Astrocyte (in vitro differentiated cells and primary cell): ENCODE measurements around the gene IRAK1. TPM values are rescaled to one million over a fixed set of nuclear protein-coding genes. Genes with fewer than 3 reads are reported as not detected.

ENCODE experiments used
- DNase-seq: peaks from one replicate; pipeline ENCODE4 v3.0.0-alpha.2; 2010; ENCODE audit warnings: low read depth
- FAIRE-seq: peaks from 2 replicates; lab custom pipeline; 2011; peaks lifted over from hg19 to GRCh38; lab: Jason Lieb, UNC
- H2AFZ ChIP-seq: 2 replicates; pipeline ENCODE4 v1.6.0; 2012; ENCODE audit warnings: low read depth, low read length, inconsistent platforms
- H3K27ac ChIP-seq: 2 replicates; pipeline ENCODE4 v1.5.1; 2011; ENCODE audit warnings: low read depth, low read length, inconsistent platforms
- H3K27me3 ChIP-seq: 2 replicates; pipeline ENCODE4 v1.6.0; 2011; ENCODE audit warnings: low read length, inconsistent platforms; ENCODE audit not compliant: insufficient read depth
- H3K36me3 ChIP-seq: 2 replicates; pipeline ENCODE4 v1.5.1; 2011; ENCODE audit warnings: low read length, inconsistent platforms; ENCODE audit not compliant: insufficient read depth
- H3K4me1 ChIP-seq: 2 replicates; pipeline ENCODE4 v1.5.1; 2011; ENCODE audit warnings: low read length, inconsistent platforms; ENCODE audit not compliant: insufficient read depth
- H3K4me2 ChIP-seq: 2 replicates; pipeline ENCODE4 v1.6.0; 2012; ENCODE audit warnings: low read length, inconsistent platforms
- H3K4me3 ChIP-seq: 2 replicates; pipeline ENCODE4 v1.5.1; 2011; ENCODE audit warnings: low read depth, mild to moderate bottlenecking, low read length, inconsistent platforms; ENCODE audit not compliant: insufficient read depth
- H3K79me2 ChIP-seq: 2 replicates; pipeline ENCODE4 v1.6.0; 2012; ENCODE audit warnings: mild to moderate bottlenecking, low read length, inconsistent platforms; ENCODE audit not compliant: insufficient read depth
- H3K9ac ChIP-seq: 2 replicates; pipeline ENCODE4 v1.6.0; 2012; ENCODE audit warnings: mild to moderate bottlenecking, low read length, inconsistent platforms
- H3K9me3 ChIP-seq: 2 replicates; pipeline ENCODE4 v1.5.1; 2012; ENCODE audit warnings: low read depth, mild to moderate bottlenecking, low read length, inconsistent platforms; ENCODE audit not compliant: insufficient read depth
- H4K20me1 ChIP-seq: 2 replicates; pipeline ENCODE4 v1.6.0; 2012; ENCODE audit warnings: low read length, inconsistent platforms; ENCODE audit not compliant: insufficient read depth
- H3K27ac Mint-ChIP-seq: one replicate; pipeline ENCODE4 v1.8.0; 2021; ENCODE audit warnings: mild to moderate bottlenecking, mixed read lengths; ENCODE audit not compliant: unreplicated experiment
- H3K27me3 Mint-ChIP-seq: one replicate; pipeline ENCODE4 v1.8.0; 2021; ENCODE audit warnings: low read depth, mixed read lengths; ENCODE audit not compliant: unreplicated experiment
- H3K36me3 Mint-ChIP-seq: one replicate; pipeline ENCODE4 v1.8.0; 2021; ENCODE audit warnings: low read depth, mixed read lengths; ENCODE audit not compliant: unreplicated experiment
- H3K4me1 Mint-ChIP-seq: one replicate; pipeline ENCODE4 v1.8.0; 2021; ENCODE audit warnings: low read depth, mixed read lengths; ENCODE audit not compliant: unreplicated experiment
- H3K4me3 Mint-ChIP-seq: one replicate; pipeline ENCODE4 v1.8.0; 2021; ENCODE audit warnings: mild to moderate bottlenecking, moderate library complexity, mixed read lengths; ENCODE audit not compliant: unreplicated experiment
- H3K9me3 Mint-ChIP-seq: one replicate; pipeline ENCODE4 v1.8.0; 2021; ENCODE audit warnings: mild to moderate bottlenecking, mixed read lengths; ENCODE audit not compliant: unreplicated experiment
- EZH2 ChIP-seq: IDR thresholded peaks from 2 replicates; pipeline ENCODE4 v1.6.1; 2012; ENCODE audit warnings: mild to moderate bottlenecking, low read length, inconsistent platforms; ENCODE audit not compliant: insufficient read depth
- total RNA-seq: library from RNA; stranded (reverse); gene quantifications from 2 replicates; pipeline ENCODE4 v1.2.1, GENCODE V29; 2021
- TF ChIP-seq, protein P1 (sequence below): IDR thresholded peaks from 2 replicates; pipeline ENCODE4 v1.5.1; 2011; ENCODE audit warnings: low read depth, mild to moderate bottlenecking, inconsistent platforms, low read length, moderate library complexity; ENCODE audit not compliant: insufficient read depth

The IRAK1 gene
- total RNA-seq, 1 donor from 2014 or later = 69.6 TPM

GRCh38 chrX:153993079-153993478, 26.6 kb downstream of the IRAK1 start:
- Mint-ChIP-seq H3K27ac (no peak overlapping the region), H3K36me3 (no peaks in the 10 kb centered on the region), H3K4me1 (no peaks in the 10 kb centered on the region), H3K4me3 (no peak overlapping the region), H3K27me3 (no peaks in the 10 kb centered on the region), H3K9me3 (no peaks in the 10 kb centered on the region)
- Histone ChIP-seq H3K4me3 (no peak overlapping the region), H2AFZ (no peak overlapping the region), H3K27me3 (no peaks in the 10 kb centered on the region), H3K9ac (no peak overlapping the region), H4K20me1 (no peaks in the 10 kb centered on the region), H3K36me3 (no peaks in the 10 kb centered on the region), H3K27ac (no peak overlapping the region), H3K4me1 (no peaks in the 10 kb centered on the region), H3K4me2 (no peak overlapping the region), H3K9me3 (no peaks in the 10 kb centered on the region), H3K79me2 (no peaks in the 10 kb centered on the region)
- no peak for FAIRE-seq
- TF ChIP-seq EZH2 = no peak
- TF ChIP-seq, protein P1, sequence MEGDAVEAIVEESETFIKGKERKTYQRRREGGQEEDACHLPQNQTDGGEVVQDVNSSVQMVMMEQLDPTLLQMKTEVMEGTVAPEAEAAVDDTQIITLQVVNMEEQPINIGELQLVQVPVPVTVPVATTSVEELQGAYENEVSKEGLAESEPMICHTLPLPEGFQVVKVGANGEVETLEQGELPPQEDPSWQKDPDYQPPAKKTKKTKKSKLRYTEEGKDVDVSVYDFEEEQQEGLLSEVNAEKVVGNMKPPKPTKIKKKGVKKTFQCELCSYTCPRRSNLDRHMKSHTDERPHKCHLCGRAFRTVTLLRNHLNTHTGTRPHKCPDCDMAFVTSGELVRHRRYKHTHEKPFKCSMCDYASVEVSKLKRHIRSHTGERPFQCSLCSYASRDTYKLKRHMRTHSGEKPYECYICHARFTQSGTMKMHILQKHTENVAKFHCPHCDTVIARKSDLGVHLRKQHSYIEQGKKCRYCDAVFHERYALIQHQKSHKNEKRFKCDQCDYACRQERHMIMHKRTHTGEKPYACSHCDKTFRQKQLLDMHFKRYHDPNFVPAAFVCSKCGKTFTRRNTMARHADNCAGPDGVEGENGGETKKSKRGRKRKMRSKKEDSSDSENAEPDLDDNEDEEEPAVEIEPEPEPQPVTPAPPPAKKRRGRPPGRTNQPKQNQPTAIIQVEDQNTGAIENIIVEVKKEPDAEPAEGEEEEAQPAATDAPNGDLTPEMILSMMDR = no peak
- no peak for DNase-seq

DNA sequence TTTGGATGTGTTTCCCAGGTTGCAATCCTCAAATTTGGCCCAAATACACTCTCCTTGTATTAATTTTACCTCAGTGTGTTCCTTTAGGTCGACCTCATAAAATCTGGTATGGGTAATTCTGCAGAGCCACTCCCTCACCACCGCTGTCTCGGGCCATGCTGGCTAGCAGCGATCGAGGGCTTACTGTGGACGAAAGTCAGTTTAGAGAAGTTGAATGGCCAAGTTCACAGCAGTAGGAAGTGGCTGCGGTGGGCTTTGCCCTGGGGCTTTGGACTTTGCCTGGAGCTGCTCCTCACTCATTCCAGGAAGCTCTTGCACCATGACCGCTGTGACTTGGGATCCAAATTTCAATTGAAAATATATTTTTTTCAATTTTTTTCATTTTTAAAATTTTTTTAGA, 27.5 kb downstream of the IRAK1 start:
- no peak overlapping the region for H3K4me3 ChIP-seq
- no peaks in the 10 kb centered on the region for H3K27me3 ChIP-seq
- no peaks in the 10 kb centered on the region for H4K20me1 ChIP-seq
- no peak overlapping the region for H2AFZ ChIP-seq
- FAIRE-seq (no peak), DNase-seq (no peak)
- H3K4me1 Mint-ChIP-seq = no peaks in the 10 kb centered on the region
- no peak for TF ChIP-seq EZH2
- TF ChIP-seq, protein P1 = no peak
- H3K36me3 ChIP-seq = no peaks in the 10 kb centered on the region
- H3K79me2 ChIP-seq = no peaks in the 10 kb centered on the region
- no peaks in the 10 kb centered on the region for H3K27me3 Mint-ChIP-seq
- H3K4me1 ChIP-seq = no peaks in the 10 kb centered on the region
- no peaks in the 10 kb centered on the region for H3K9me3 ChIP-seq
- no peaks in the 10 kb centered on the region for H3K9me3 Mint-ChIP-seq
- no peaks in the 10 kb centered on the region for H3K36me3 Mint-ChIP-seq
- no peak overlapping the region for H3K27ac ChIP-seq
- no peak overlapping the region for H3K9ac ChIP-seq
- no peak overlapping the region for H3K4me2 ChIP-seq
- H3K4me3 Mint-ChIP-seq = no peak overlapping the region
- no peak overlapping the region for H3K27ac Mint-ChIP-seq

GRCh38 chrX:153991013-153991580, 28.6 kb downstream of the IRAK1 start:
- FAIRE-seq = no peak
- H3K36me3 Mint-ChIP-seq = no peaks in the 10 kb centered on the region
- no peak overlapping the region for H3K4me3 ChIP-seq

More at GRCh38 chrX:153991013-153991580, 28.6 kb downstream of the IRAK1 start:
- H3K4me3 Mint-ChIP-seq = no peak overlapping the region
- no peaks in the 10 kb centered on the region for H3K36me3 ChIP-seq
- no peaks in the 10 kb centered on the region for H3K9me3 ChIP-seq
- H2AFZ ChIP-seq = no peak overlapping the region
- no peak overlapping the region for H3K9ac ChIP-seq
- H3K27me3 ChIP-seq = no peaks in the 10 kb centered on the region
- TF ChIP-seq EZH2 = no peak
- TF ChIP-seq, protein P1 = no peak
- no peaks in the 10 kb centered on the region for H4K20me1 ChIP-seq
- H3K4me1 ChIP-seq = no peaks in the 10 kb centered on the region
- H3K27me3 Mint-ChIP-seq = no peaks in the 10 kb centered on the region
- no peaks in the 10 kb centered on the region for H3K79me2 ChIP-seq
- no peak overlapping the region for H3K27ac Mint-ChIP-seq
- no peak for DNase-seq
- no peak overlapping the region for H3K27ac ChIP-seq
- H3K4me2 ChIP-seq = no peak overlapping the region
- H3K4me1 Mint-ChIP-seq = no peaks in the 10 kb centered on the region
- no peaks in the 10 kb centered on the region for H3K9me3 Mint-ChIP-seq
